B cell (primary cell): Measurements from ENCODE around the gene SLC35E2B. TPM values are rescaled to one million over a fixed set of nuclear protein-coding genes. Genes with fewer than 3 reads are reported as not detected.
A peak's percentile ranks its signal among the peaks of the same experiment; 100 is the strongest.
"Not testable (repeated sequence)": the region's sequence is repeated elsewhere in the genome, so short reads cannot be mapped to it uniquely, and the experiment has no call there.

ENCODE experiments used
- ATAC-seq: fragments of 200-7000 bp; cut with Tn5 transposase; one replicate; pipeline ENCODE4 v1.10.0; 2021; ENCODE audit warnings: low read depth, mild to moderate bottlenecking, moderate number of reproducible peaks, moderate library complexity
- CTCF ChIA-PET: fragments of 350-600 bp; sonication (Branson Sonifier 250); formaldehyde crosslinking; loops from one replicate; lab custom pipeline; 2021; ENCODE audit warnings: antibody characterized with exemption, inconsistent platforms; lab: Charles Lee
- POLR2A ChIA-PET: fragments of 350-600 bp; sonication (Branson Sonifier 250); formaldehyde crosslinking; loops from one replicate; lab custom pipeline; 2021; ENCODE audit warnings: antibody characterized with exemption; lab: Charles Lee
- DNase-seq: peaks from one replicate; pipeline ENCODE4 v3.0.0; 2013
- H2AFZ ChIP-seq: 2 replicates; pipeline ENCODE4 v1.6.1; 2012; ENCODE audit warnings: mild to moderate bottlenecking, low read depth, low read length; ENCODE audit not compliant: insufficient read depth, poor library complexity, severe bottlenecking
- H3K27ac ChIP-seq, 2 donors: 1 replicate in 1 of 2; 2 replicates in 1 of 2; pipeline ENCODE4 v1.5.1; 2012 to 2013; ENCODE audit warnings: low read length in 2 of 2, mild to moderate bottlenecking in 2 of 2, moderate library complexity in 1 of 2
- H3K27me3 ChIP-seq, 4 experiments: fragments of 200-600 bp in 1 of 4; sonication (generic) in 1 of 4; replicated peaks in 1 of 4; 1 replicate in 2 of 4; 2 replicates in 2 of 4; pipeline versions ENCODE4 v1.6.1 to v1.7.0; 2013 to 2016; ENCODE audit warnings: low read length in 3 of 4, mild to moderate bottlenecking in 2 of 4, mixed read lengths in 1 of 4, moderate library complexity in 1 of 4; ENCODE audit not compliant: insufficient read depth in 4 of 4, control insufficient read depth in 3 of 4; ENCODE audit errors: control extremely low read depth in 1 of 4
- H3K36me3 ChIP-seq, 2 experiments: replicated peaks in 1 of 2; 1 replicate in 1 of 2; 2 replicates in 1 of 2; pipeline versions ENCODE4 v1.6.1 to v1.7.1; 2013; ENCODE audit warnings: low read length in 1 of 2; ENCODE audit not compliant: insufficient read depth in 2 of 2, control insufficient read depth in 1 of 2; ENCODE audit errors: control extremely low read depth in 1 of 2, extremely low read depth in 1 of 2
- H3K4me1 ChIP-seq, 2 donors: fragments of 200-600 bp in 1 of 2; sonication (generic) in 1 of 2; 1 replicate in 1 of 2; 2 replicates in 1 of 2; pipeline versions ENCODE4 v1.5.1 to v1.6.1; 2013 to 2017; ENCODE audit warnings: low read length in 2 of 2; ENCODE audit not compliant: control insufficient read depth in 2 of 2, insufficient read depth in 2 of 2
- H3K4me2 ChIP-seq: replicated peaks from 2 replicates; pipeline ENCODE3; 2012; ENCODE audit warnings: mild to moderate bottlenecking, low read depth, low read length; ENCODE audit not compliant: poor library complexity, severe bottlenecking
- H3K4me3 ChIP-seq, 5 experiments: fragments of 200-600 bp in 1 of 5; sonication (generic) in 1 of 5; 1 replicate in 3 of 5; 2 replicates in 2 of 5; pipeline versions ENCODE4 v1.5.1 to v1.7.0; 2011 to 2016; ENCODE audit warnings: low read length in 4 of 5, mild to moderate bottlenecking in 4 of 5, low read depth in 2 of 5, control low read depth in 1 of 5, moderate library complexity in 1 of 5; ENCODE audit not compliant: insufficient read depth in 1 of 5; ENCODE audit errors: control extremely low read depth in 1 of 5, extremely low read depth in 1 of 5
- H3K79me2 ChIP-seq: fragments of 200-600 bp; sonication (generic); one replicate; pipeline ENCODE4 v1.6.0; 2016; ENCODE audit warnings: low read length; ENCODE audit not compliant: control insufficient read depth, insufficient read depth
- H3K9ac ChIP-seq: fragments of 200-600 bp; sonication (generic); 2 replicates; pipeline ENCODE4 v1.6.1; 2017; ENCODE audit warnings: mild to moderate bottlenecking, low read length, moderate library complexity
- H3K9me3 ChIP-seq, 3 donors: one replicate each; pipeline versions ENCODE4 v1.6.1 to v1.7.1; 2013; ENCODE audit warnings: low read length in 2 of 3; ENCODE audit not compliant: control insufficient read depth in 2 of 3, insufficient read depth in 1 of 3; ENCODE audit errors: control extremely low read depth in 1 of 3
- H4K20me1 ChIP-seq: 2 replicates; pipeline ENCODE4 v1.6.0; 2012; ENCODE audit warnings: mild to moderate bottlenecking, low read length; ENCODE audit not compliant: insufficient read depth, control insufficient read depth, poor library complexity, severe bottlenecking
- H3K27ac Mint-ChIP-seq: one replicate; pipeline ENCODE4 v1.8.0; 2021; ENCODE audit warnings: mixed read lengths
- H3K27me3 Mint-ChIP-seq: one replicate; pipeline ENCODE4 v1.8.0; 2021; ENCODE audit warnings: mixed read lengths
- H3K4me1 Mint-ChIP-seq: one replicate; pipeline ENCODE4 v1.8.0; 2021; ENCODE audit warnings: mixed read lengths
- H3K4me3 Mint-ChIP-seq: one replicate; pipeline ENCODE4 v1.8.0; 2021; ENCODE audit warnings: mixed read lengths
- H3K9me3 Mint-ChIP-seq: one replicate; pipeline ENCODE4 v1.8.0; 2022; ENCODE audit warnings: mixed read lengths; ENCODE audit not compliant: insufficient read depth
- WGBS: methylation state at CpG from one replicate; pipeline ENCODE4 v1.1.5; 2013; ENCODE audit warnings: missing lambda C conversion rate; ENCODE audit not compliant: insufficient coverage; 5-methylcytosine and 5-hydroxymethylcytosine counted together
- intact Hi-C: fragments of 100-400 bp; cut with micrococcal nuclease; formaldehyde crosslinking; loops from one replicate; pipeline ENCODE4 v1.10.0; 2022
- polyA plus RNA-seq: library from polyadenylated mRNA; depleted of rRNA; stranded (reverse); fragments of >200 nt; gene quantifications from 2 replicates; pipeline ENCODE4 v1.2.3, GENCODE V29; 2012
- total RNA-seq, 2 donors: library from RNA; stranded (reverse); fragments of 120-200 nt in 1 of 2; gene quantifications; 1 replicate in 1 of 2; 2 replicates in 1 of 2; pipeline versions ENCODE4 v1.2.3 to v1.2.4, GENCODE V29; 2013 to 2022

SLC35E2B gene
- total and polyA plus RNA-seq, 2 donors (not counting 1 experiment from before 2014, with no cell fraction given), result 64.4 to 107 TPM

DNA sequence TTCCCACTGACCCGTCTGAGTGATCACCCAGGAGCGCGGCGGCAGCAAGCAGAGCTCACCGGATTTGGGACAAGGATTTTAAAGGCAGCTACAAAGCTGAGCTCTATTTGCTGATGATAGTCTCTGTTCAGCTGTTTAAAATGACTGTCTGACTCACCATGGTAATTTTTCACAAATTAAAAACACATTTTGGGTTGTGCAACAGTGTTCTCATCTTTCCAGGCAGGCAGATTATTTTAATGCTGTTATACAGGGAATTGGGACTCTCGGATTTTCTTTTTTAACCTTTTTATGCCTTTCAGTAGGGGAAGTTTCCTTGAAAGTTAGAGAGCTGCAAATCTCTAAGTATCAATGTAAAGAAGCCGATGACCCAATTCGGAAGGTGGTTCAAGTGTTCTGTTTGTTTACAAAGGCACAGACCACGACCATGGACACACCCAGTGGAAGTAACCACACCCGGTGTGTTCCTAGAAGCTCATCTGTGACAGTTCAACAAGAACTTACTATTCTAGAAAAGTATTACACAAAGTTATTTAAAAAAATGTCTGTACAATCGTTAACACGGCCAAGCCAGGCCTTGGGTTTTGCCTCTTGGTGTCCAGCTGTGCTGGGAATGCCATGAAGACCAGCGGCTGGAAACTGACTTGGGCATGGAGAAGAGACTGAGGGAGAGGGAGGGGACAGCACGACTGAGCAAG lies 35.9 kb upstream of the SLC35E2B start:
- H3K4me2 ChIP-seq, result peak overlapping the region; percentile 22
- H3K9me3 Mint-ChIP-seq, H2AFZ ChIP-seq, H4K20me1 ChIP-seq, H3K4me3 ChIP-seq, H3K4me1 ChIP-seq, H3K4me3 Mint-ChIP-seq, CTCF ChIA-PET, H3K9me3 ChIP-seq, ATAC-seq, H3K4me1 Mint-ChIP-seq, H3K27me3 Mint-ChIP-seq, DNase-seq, H3K27me3 ChIP-seq, intact Hi-C loops: not testable (repeated sequence)
- peak overlapping the region; percentile 34 to 59 for H3K27ac ChIP-seq
- 100% methylated on average over 1 of the region's 14 CpGs for WGBS
- H3K36me3 ChIP-seq, result peaks cover 0 to 23% of the 10 kb centered on the region in 2 experiments
- H3K27ac Mint-ChIP-seq, result peak overlapping the region; percentile 53
- peaks cover 17% of the 10 kb centered on the region for H3K79me2 ChIP-seq
- peak overlapping the region; percentile 26 for H3K9ac ChIP-seq
- POLR2A ChIA-PET, result interaction anchor here (0.6 kb wide), 1 partner anchor 149 kb away, joined by 3 read pairs; no protein-coding TSS in a partner anchor

DNA sequence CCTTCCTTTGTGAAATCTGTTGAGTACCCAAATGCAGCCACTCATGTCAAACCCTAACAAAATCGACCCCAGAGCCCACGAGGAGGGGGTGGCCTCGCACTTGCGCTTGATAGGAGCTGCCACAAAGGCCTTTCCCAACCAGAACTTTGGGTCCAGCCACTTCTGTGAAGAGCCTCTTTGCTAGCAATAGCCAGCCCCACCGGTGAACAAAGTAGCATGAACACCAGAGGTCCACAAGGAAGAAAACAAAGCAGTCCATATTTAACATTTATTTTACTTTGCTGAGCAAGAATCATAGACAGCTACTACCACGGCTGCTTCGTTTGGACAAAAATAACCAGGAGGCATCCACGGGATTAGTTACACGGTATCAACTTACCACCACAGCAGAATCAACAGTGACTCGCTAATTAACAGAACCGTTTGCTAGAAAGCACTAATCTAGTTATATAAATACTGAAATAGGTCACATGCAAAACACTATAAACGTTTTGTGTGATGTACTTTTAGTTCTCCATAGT lies 34.6 kb upstream of the SLC35E2B start:
- 97% methylated on average over 3 of the region's 12 CpGs for WGBS
- H3K4me3 Mint-ChIP-seq, H2AFZ ChIP-seq, H3K9ac ChIP-seq, ATAC-seq, H3K4me2 ChIP-seq, H3K27ac ChIP-seq, H3K27me3 Mint-ChIP-seq, DNase-seq, H3K4me1 ChIP-seq, H3K27ac Mint-ChIP-seq, CTCF ChIA-PET, H3K4me1 Mint-ChIP-seq, H3K4me3 ChIP-seq, H3K9me3 Mint-ChIP-seq, H4K20me1 ChIP-seq, H3K79me2 ChIP-seq, POLR2A ChIA-PET, H3K9me3 ChIP-seq, H3K27me3 ChIP-seq, intact Hi-C loops: not testable (repeated sequence)
- peaks cover 0 to 14% of the 10 kb centered on the region in 2 experiments for H3K36me3 ChIP-seq

GRCh38 chr1:1726088-1726487 lies 33.5 kb upstream of the SLC35E2B start:
- H3K27ac ChIP-seq, H2AFZ ChIP-seq, H3K27me3 Mint-ChIP-seq, DNase-seq, CTCF ChIA-PET, H3K4me3 Mint-ChIP-seq, H3K27me3 ChIP-seq, H3K4me1 Mint-ChIP-seq, ATAC-seq, H3K4me2 ChIP-seq, POLR2A ChIA-PET, H3K9me3 Mint-ChIP-seq, H3K4me1 ChIP-seq, H3K4me3 ChIP-seq, H3K9ac ChIP-seq, intact Hi-C loops, H4K20me1 ChIP-seq, H3K9me3 ChIP-seq, H3K36me3 ChIP-seq: not testable (repeated sequence)
- WGBS, result 97% methylated on average over 17 of the region's 17 CpGs
- H3K27ac Mint-ChIP-seq, result peak overlapping the region; percentile 26
- peaks cover 12% of the 10 kb centered on the region for H3K79me2 ChIP-seq
